HepG2 (cell line): Measurements from ENCODE around the gene IL6R. TPM values are rescaled to one million over a fixed set of nuclear protein-coding genes. Genes with fewer than 3 reads are reported as not detected.

Experiments used
- FOXA1 ChIP-seq, 2 experiments: fragments of 450-650 bp in 1 of 2; sonication (generic) in 1 of 2; formaldehyde crosslinking in 1 of 2; IDR thresholded peaks; 2 replicates each; pipeline versions ENCODE4 v1.4.0 to v1.6.1; 2016 to 2020; ENCODE audit warnings: missing genetic modification reagents in 1 of 2
- FOXO1 ChIP-seq: sonication (generic); formaldehyde crosslinking; IDR thresholded peaks from 2 replicates; pipeline ENCODE4 v1.4.0; 2020; ENCODE audit warnings: missing genetic modification reagents
- HOXA3 ChIP-seq: sonication (generic); formaldehyde crosslinking; IDR thresholded peaks from 2 replicates; pipeline ENCODE4 v1.5.0; 2020; ENCODE audit warnings: missing genetic modification reagents
- IKZF1 ChIP-seq: fragments of 450-650 bp; IDR thresholded peaks from 2 replicates; pipeline ENCODE4 v1.7.1; 2016
- KDM1A ChIP-seq: IDR thresholded peaks from 2 replicates; pipeline ENCODE4 v1.6.1; 2016; ENCODE audit warnings: missing compliant biosample characterization
- REXO4 ChIP-seq: sonication (generic); formaldehyde crosslinking; IDR thresholded peaks from 2 replicates; pipeline ENCODE4 v1.8.0; 2022; ENCODE audit warnings: missing genetic modification reagents, mild to moderate bottlenecking, borderline replicate concordance
- RXRB ChIP-seq: IDR thresholded peaks from 2 replicates; pipeline ENCODE4 v1.6.1; 2016; ENCODE audit warnings: borderline replicate concordance, missing genetic modification reagents, missing compliant biosample characterization
- SAP130 ChIP-seq: IDR thresholded peaks from 2 replicates; pipeline ENCODE4 v1.6.1; 2016; ENCODE audit warnings: low read depth
- SSRP1 ChIP-seq: IDR thresholded peaks from 2 replicates; pipeline ENCODE4 v1.6.1; 2016; ENCODE audit warnings: control low read depth
- TCF12 ChIP-seq, 2 experiments: fragments of 450-650 bp in 1 of 2; sonication (generic) in 1 of 2; formaldehyde crosslinking in 1 of 2; IDR thresholded peaks; 2 replicates each; pipeline versions ENCODE4 v1.6.1 to v1.8.0; 2017 to 2022; ENCODE audit warnings: antibody characterized with exemption in 1 of 2, mild to moderate bottlenecking in 1 of 2, missing genetic modification reagents in 1 of 2, moderate library complexity in 1 of 2
- TFDP1 ChIP-seq: IDR thresholded peaks from 2 replicates; pipeline ENCODE4 v1.6.1; 2016; ENCODE audit warnings: missing compliant biosample characterization, missing genetic modification reagents, borderline replicate concordance
- ZFP36 ChIP-seq: fragments of 150-350 bp; IDR thresholded peaks from 2 replicates; pipeline ENCODE4 v1.6.1; 2018; ENCODE audit warnings: borderline replicate concordance, low read length, low read depth; ENCODE audit not compliant: partially characterized antibody
- ZFP91 ChIP-seq: sonication (generic); formaldehyde crosslinking; IDR thresholded peaks from 2 replicates; pipeline ENCODE4 v1.9.0; 2022; ENCODE audit warnings: missing genetic modification reagents, mild to moderate bottlenecking, borderline replicate concordance
- ZNF484 ChIP-seq: sonication (generic); formaldehyde crosslinking; IDR thresholded peaks from 2 replicates; pipeline ENCODE4 v1.5.1; 2020; ENCODE audit warnings: mild to moderate bottlenecking, low read depth, missing genetic modification reagents, borderline replicate concordance
- ZNF567 ChIP-seq: sonication (generic); formaldehyde crosslinking; IDR thresholded peaks from 2 replicates; pipeline ENCODE4 v1.8.1; 2023; ENCODE audit warnings: mild to moderate bottlenecking, missing genetic modification reagents, borderline replicate concordance
- polyA plus RNA-seq, 8 experiments: library from polyadenylated mRNA; depleted of rRNA in 3 of 8; stranded (reverse) in 7 of 8; unstranded in 1 of 8; fragments of >200 nt; fragmentation: Illumina TruSeq in 4 of 8; extraction: Trizol in 4 of 8; gene quantifications; 2 replicates each; pipeline versions ENCODE4 v1.2.1 to v1.2.3, GENCODE V29; 2011 to 2016; ENCODE audit warnings: low read depth in 4 of 8, missing spikeins in 1 of 8, mixed read lengths in 1 of 8; ENCODE audit not compliant: insufficient read depth in 1 of 8
- total RNA-seq, 5 experiments: library from RNA; depleted of rRNA; stranded (reverse); fragments of >200 nt; fragmentation: Illumina TruSeq; extraction: Trizol; gene quantifications; 2 replicates each; pipeline ENCODE4 v1.2.3, GENCODE V29; 2016; ENCODE audit warnings: low read depth in 1 of 5
- TF ChIP-seq, protein P1 (sequence below): sonication (generic); formaldehyde crosslinking; IDR thresholded peaks from 2 replicates; pipeline ENCODE4 v1.5.0; 2020; ENCODE audit warnings: missing genetic modification reagents
- TF ChIP-seq, protein P2 (sequence below): sonication (generic); formaldehyde crosslinking; IDR thresholded peaks from 2 replicates; pipeline ENCODE4 v1.5.1; 2020; ENCODE audit warnings: mild to moderate bottlenecking, moderate library complexity, missing genetic modification reagents
- TF ChIP-seq, protein P3 (sequence below): sonication (generic); formaldehyde crosslinking; IDR thresholded peaks from 2 replicates; pipeline ENCODE4 v1.4.0; 2020; ENCODE audit warnings: low read depth, missing genetic modification reagents

Gene IL6R
- total and polyA plus RNA-seq, 2 of the 13 experiments (the other 11 are each of a cell fraction or from before 2014, with no cell fraction given) = 5.0 to 24.5 TPM

- TF ChIP-seq, protein P1, sequence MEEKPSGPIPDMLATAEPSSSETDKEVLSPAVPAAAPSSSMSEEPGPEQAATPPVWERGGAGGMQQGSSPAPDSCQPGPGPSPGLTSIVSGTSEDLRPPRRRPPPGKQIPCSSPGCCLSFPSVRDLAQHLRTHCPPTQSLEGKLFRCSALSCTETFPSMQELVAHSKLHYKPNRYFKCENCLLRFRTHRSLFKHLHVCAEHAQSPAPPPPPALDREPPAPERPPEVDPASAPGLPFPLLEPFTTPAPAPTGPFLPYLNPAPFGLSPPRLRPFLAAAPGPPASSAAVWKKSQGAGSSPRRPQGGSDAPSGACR = 0 out of 2 replicates have a peak, but pooled peaks have one; percentile 36
- TF ChIP-seq RXRB (0 out of 2 replicates have a peak, but pooled peaks have one; percentile 16), KDM1A (CRISPR knock-in tag) (0 out of 2 replicates have a peak, but pooled peaks have one; percentile 25), TFDP1 (CRISPR knock-in tag) (peak; percentile 24; the same call in 1 of the 2 replicates), FOXO1 (CRISPR knock-in tag) (peak; percentile 44; the same call in 1 of the 2 replicates), IKZF1 (no peak), ZNF567 (CRISPR knock-in tag) (0 out of 2 replicates have a peak, but pooled peaks have one; percentile 1), HOXA3 (CRISPR knock-in tag) (no peak), ZFP91 (CRISPR knock-in tag) (peak; percentile 25; the same call in 1 of the 2 replicates), ZNF484 (CRISPR knock-in tag) (no peak), TCF12 (IDR thresholded peaks at IDR 0.05) (no peak), TCF12 (CRISPR knock-in tag; IDR thresholded peaks at IDR 0.05) (0 out of 2 replicates have a peak, but pooled peaks have one; percentile 20), FOXA1 (IDR thresholded peaks at IDR 0.05) (no peak), FOXA1 (CRISPR knock-in tag; IDR thresholded peaks at IDR 0.05) (0 out of 2 replicates have a peak, but pooled peaks have one; percentile 19), SAP130 (CRISPR knock-in tag) (peak; percentile 53; the same call in 1 of the 2 replicates), SSRP1 (CRISPR knock-in tag) (peak; percentile 3; the same call in 1 of the 2 replicates), ZFP36 (no peak), REXO4 (no peak)
- TF ChIP-seq, protein P2, sequence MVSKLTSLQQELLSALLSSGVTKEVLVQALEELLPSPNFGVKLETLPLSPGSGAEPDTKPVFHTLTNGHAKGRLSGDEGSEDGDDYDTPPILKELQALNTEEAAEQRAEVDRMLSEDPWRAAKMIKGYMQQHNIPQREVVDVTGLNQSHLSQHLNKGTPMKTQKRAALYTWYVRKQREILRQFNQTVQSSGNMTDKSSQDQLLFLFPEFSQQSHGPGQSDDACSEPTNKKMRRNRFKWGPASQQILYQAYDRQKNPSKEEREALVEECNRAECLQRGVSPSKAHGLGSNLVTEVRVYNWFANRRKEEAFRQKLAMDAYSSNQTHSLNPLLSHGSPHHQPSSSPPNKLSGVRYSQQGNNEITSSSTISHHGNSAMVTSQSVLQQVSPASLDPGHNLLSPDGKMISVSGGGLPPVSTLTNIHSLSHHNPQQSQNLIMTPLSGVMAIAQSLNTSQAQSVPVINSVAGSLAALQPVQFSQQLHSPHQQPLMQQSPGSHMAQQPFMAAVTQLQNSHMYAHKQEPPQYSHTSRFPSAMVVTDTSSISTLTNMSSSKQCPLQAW (CRISPR knock-in tag) = peak; percentile 28; the same call in 1 of the 2 replicates
- TF ChIP-seq, protein P3, sequence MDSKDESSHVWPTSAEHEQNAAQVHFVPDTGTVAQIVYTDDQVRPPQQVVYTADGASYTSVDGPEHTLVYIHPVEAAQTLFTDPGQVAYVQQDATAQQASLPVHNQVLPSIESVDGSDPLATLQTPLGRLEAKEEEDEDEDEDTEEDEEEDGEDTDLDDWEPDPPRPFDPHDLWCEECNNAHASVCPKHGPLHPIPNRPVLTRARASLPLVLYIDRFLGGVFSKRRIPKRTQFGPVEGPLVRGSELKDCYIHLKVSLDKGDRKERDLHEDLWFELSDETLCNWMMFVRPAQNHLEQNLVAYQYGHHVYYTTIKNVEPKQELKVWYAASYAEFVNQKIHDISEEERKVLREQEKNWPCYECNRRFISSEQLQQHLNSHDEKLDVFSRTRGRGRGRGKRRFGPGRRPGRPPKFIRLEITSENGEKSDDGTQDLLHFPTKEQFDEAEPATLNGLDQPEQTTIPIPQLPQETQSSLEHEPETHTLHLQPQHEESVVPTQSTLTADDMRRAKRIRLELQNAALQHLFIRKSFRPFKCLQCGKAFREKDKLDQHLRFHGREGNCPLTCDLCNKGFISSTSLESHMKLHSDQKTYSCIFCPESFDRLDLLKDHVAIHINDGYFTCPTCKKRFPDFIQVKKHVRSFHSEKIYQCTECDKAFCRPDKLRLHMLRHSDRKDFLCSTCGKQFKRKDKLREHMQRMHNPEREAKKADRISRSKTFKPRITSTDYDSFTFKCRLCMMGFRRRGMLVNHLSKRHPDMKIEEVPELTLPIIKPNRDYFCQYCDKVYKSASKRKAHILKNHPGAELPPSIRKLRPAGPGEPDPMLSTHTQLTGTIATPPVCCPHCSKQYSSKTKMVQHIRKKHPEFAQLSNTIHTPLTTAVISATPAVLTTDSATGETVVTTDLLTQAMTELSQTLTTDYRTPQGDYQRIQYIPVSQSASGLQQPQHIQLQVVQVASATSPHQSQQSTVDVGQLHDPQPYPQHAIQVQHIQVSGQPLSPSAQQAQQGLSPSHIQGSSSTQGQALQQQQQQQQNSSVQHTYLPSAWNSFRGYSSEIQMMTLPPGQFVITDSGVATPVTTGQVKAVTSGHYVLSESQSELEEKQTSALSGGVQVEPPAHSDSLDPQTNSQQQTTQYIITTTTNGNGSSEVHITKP (CRISPR knock-in tag) = no peak
These were observed 816 bp downstream of the IL6R start (continued) for GRCh38 chr1:154405747-154406571.
